GM12878 (cell line): ENCODE data around the gene EFNA2. TPM values are rescaled to one million over a fixed set of nuclear protein-coding genes. Genes with fewer than 3 reads are reported as not detected.

ENCODE experiments used
- BCL3 ChIP-seq: IDR thresholded peaks from 2 replicates; pipeline ENCODE4 v1.6.1; 2011; ENCODE audit warnings: borderline replicate concordance, low read depth, mild to moderate bottlenecking, moderate library complexity, low read length; ENCODE audit not compliant: insufficient read depth, poor library complexity, severe bottlenecking
- BMI1 ChIP-seq: fragments of 450-650 bp; IDR thresholded peaks from 2 replicates; pipeline ENCODE4 v1.6.1; 2016; ENCODE audit warnings: mild to moderate bottlenecking, moderate library complexity, borderline replicate concordance
- E2F4 ChIP-seq: IDR thresholded peaks from 2 replicates; pipeline ENCODE4 v1.6.1; 2012; ENCODE audit warnings: low read depth, low read length, improper control_type of control experiment
- ESRRA ChIP-seq: IDR thresholded peaks from 2 replicates; pipeline ENCODE4 v1.6.1; 2012; ENCODE audit warnings: mild to moderate bottlenecking, low read length, improper control_type of control experiment
- HDGF ChIP-seq: fragments of 450-650 bp; IDR thresholded peaks from 2 replicates; pipeline ENCODE4 v1.6.1; 2016; ENCODE audit warnings: antibody characterized with exemption
- KAT2A ChIP-seq: conservative IDR thresholded peaks from 2 replicates; pipeline ENCODE4 v1.6.1; 2011; ENCODE audit warnings: low read depth, low read length; ENCODE audit not compliant: control insufficient read depth
- MYB ChIP-seq: fragments of 150-350 bp; IDR thresholded peaks from 2 replicates; pipeline ENCODE4 v1.6.1; 2014; ENCODE audit warnings: mild to moderate bottlenecking, low read depth, low read length, borderline replicate concordance
- PRDM15 ChIP-seq: fragments of 450-650 bp; formaldehyde crosslinking; IDR thresholded peaks from 2 replicates; pipeline ENCODE4 v1.4.0; 2020; ENCODE audit warnings: mild to moderate bottlenecking, moderate library complexity
- RAD21 ChIP-seq: IDR thresholded peaks from 2 replicates; pipeline ENCODE4 v1.6.1; 2011; ENCODE audit warnings: mild to moderate bottlenecking, low read depth, low read length, moderate library complexity; ENCODE audit not compliant: insufficient read depth
- RCOR1 ChIP-seq: conservative IDR thresholded peaks from 2 replicates; pipeline ENCODE4 v1.6.1; 2012; ENCODE audit warnings: low read depth, low read length, improper control_type of control experiment
- RUNX3 ChIP-seq: IDR thresholded peaks from 2 replicates; pipeline ENCODE4 v1.6.1; 2012; ENCODE audit warnings: low read length, inconsistent platforms
- SMC3 ChIP-seq: IDR thresholded peaks from 2 replicates; pipeline ENCODE4 v1.6.1; 2011; ENCODE audit warnings: low read length, improper control_type of control experiment, borderline replicate concordance
- SREBF2 ChIP-seq: IDR thresholded peaks from 2 replicates; pipeline ENCODE4 v1.6.1; 2012; ENCODE audit warnings: mild to moderate bottlenecking, low read length
- TAF1 ChIP-seq: IDR thresholded peaks from 2 replicates; pipeline ENCODE4 v1.6.1; 2011; ENCODE audit warnings: mild to moderate bottlenecking, low read depth, low read length, borderline replicate concordance
- ZBED1 ChIP-seq: IDR thresholded peaks from 2 replicates; pipeline ENCODE4 v1.6.1; 2016; ENCODE audit warnings: borderline replicate concordance
- ZBTB4 ChIP-seq: fragments of 450-650 bp; formaldehyde crosslinking; IDR thresholded peaks from 2 replicates; pipeline ENCODE4 v1.4.0; 2022; ENCODE audit warnings: mild to moderate bottlenecking, moderate library complexity
- polyA plus RNA-seq, 11 experiments: library from polyadenylated mRNA; depleted of rRNA in 4 of 11; unstranded in 6 of 11; stranded (reverse) in 5 of 11; fragments of >200 nt; fragmentation: Nextera tagmentation in 4 of 11; fragmentation: Illumina TruSeq in 1 of 11; extraction: Ambion mirVana in 4 of 11; extraction: Trizol in 1 of 11; gene quantifications; 1 replicate in 1 of 11; 2 replicates in 10 of 11; pipeline versions ENCODE4 v1.2.1 to v1.2.3, GENCODE V29; 2011 to 2016; ENCODE audit warnings: inconsistent platforms in 2 of 11, missing spikeins in 2 of 11, low read depth in 1 of 11
- total RNA-seq, 4 experiments: library from RNA; depleted of rRNA in 3 of 4; stranded (reverse); fragments of >200 nt in 3 of 4; fragmentation: Illumina TruSeq in 1 of 4; extraction: Trizol in 1 of 4; gene quantifications; 2 replicates each; pipeline versions ENCODE4 v1.2.1 to v1.2.3, GENCODE V29; 2013 to 2021

EFNA2 gene
- total and polyA plus RNA-seq, 10 of the 15 experiments (the other 5 are each of a cell fraction or from before 2014, with no cell fraction given), result not detected

GRCh38 chr19:1239796-1240737, 45.6 kb upstream of the EFNA2 start (continued):
- 0 out of 2 replicates have a peak, but pooled peaks have one; percentile 50 for TF ChIP-seq PRDM15
- no peak for TF ChIP-seq HDGF
- no peak for TF ChIP-seq MYB
- TF ChIP-seq RCOR1, result no peak
- TF ChIP-seq RAD21, result peak; percentile 77
- no peak for TF ChIP-seq E2F4
- TF ChIP-seq BMI1, result no peak
- peak; percentile 86; the same call in 1 of the 2 replicates for TF ChIP-seq ESRRA
- TF ChIP-seq TAF1, result no peak
- TF ChIP-seq ZBED1, result no peak
- no peak for TF ChIP-seq SREBF2
- no peak for TF ChIP-seq ZBTB4 (CRISPR knock-in tag)
- TF ChIP-seq KAT2A, result no peak
- no peak for TF ChIP-seq BCL3
- no peak for TF ChIP-seq RUNX3
- peak; percentile 55 for TF ChIP-seq SMC3
